ENCODE results near the gene FGF1.

FGF1 gene

DNA sequence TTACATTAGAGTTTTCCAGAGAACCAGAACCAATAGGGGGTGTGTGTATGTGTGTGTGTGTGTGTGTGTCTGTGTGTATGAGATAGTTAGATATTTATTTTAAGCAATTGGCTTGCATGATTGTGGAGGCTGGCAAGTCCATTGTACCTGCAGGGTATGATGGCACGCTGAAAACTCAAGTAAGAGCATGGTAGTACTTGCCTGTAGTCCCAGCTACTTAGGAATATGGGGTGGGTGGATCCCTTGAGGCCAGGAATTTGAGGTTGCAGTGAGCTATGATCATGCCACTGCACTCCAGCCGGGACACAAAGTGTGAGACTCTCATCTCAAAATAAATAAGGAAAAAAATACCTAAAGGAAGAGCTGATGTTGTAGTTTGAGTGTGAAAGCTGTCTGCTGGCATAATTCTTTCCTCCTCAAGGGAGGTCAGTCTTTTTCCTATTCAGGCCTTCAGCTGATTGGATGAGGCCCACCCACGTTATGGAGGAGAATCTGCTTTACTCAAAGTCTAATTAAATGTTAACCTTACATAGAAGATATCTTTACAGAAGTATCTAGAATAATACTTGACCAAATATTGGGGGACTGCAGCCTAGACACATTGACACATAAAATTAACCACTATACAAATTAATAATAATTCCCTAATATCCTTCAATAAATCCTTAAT lies 107.6 kb downstream of the FGF1 start:
- no peak for DNase-seq (ENCODE audit: low read depth)
- TF ChIP-seq CTCF (conservative IDR thresholded peaks at IDR 0.05; ENCODE audit: low read depth, low read length), result no peak
- no peak overlapping the region for H3K4me3 ChIP-seq (ENCODE audit: low read length)

DNA sequence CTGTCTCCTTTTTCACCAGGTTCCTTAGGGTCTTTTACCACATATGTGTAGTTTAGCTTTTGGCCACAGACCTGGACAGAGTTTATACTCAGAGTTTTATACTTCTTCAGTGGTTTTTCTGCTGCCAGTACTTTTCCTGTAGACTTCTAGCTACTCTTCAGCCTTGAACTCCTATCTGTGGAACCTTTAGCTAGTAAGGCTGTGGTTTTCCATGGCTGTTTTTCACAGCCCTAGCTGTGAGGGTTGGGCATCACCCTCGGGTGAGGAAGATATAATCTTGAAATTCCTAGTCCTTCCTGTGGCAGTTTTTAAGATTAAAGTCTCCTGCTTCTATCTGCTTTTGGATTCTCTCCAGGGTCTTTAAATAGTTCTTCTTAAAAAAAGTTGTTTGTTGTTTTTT lies 109.1 kb downstream of the FGF1 start:
- H3K4me3 ChIP-seq (ENCODE audit: low read length), result no peak overlapping the region
- DNase-seq (ENCODE audit: low read depth), result no peak
- no peak for TF ChIP-seq CTCF (conservative IDR thresholded peaks at IDR 0.05; ENCODE audit: low read depth, low read length)

DNA sequence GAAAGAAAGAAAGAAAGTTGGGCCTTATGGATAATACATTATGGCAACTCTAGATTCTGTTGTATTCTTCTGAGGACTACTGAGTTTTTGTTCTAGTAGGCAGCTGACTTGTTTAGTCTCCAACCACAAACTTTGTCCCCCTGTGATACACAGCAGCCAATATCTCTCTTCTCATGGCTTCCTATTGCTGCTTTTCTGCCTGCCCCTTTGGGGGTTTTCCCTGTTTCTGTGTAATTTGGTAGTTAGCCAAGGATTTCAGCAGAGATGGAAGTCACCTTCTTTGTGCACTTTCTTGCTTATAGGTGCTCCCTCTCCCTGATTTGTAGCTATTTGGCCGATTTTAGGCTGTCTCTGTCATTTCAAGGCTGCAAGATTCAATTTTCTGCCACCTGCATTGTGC lies 109.6 kb downstream of the FGF1 start:
- TF ChIP-seq CTCF (conservative IDR thresholded peaks at IDR 0.05; ENCODE audit: low read depth, low read length), result no peak
- DNase-seq (ENCODE audit: low read depth), result no peak
- H3K4me3 ChIP-seq (ENCODE audit: low read length), result no peak overlapping the region

DNA sequence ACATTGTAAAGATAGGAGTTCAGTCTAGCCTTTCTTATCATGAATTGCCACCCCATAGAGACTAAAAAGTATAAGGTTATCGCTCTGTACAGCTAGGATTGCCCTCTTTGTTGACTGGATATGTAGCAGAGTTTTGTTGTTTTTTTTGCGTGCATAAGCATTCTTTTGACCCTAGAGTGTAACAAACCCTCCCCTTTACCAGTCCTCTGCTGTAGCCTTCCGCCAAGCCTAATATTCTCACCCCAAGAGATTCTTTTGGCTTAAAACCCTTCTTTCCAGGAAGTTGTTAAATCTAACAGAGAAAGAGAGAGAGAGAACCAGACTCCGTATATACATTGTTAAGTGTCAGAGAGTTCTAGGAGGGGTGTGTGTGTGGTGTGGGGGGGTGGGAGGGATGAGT lies 113.9 kb downstream of the FGF1 start:
- DNase-seq (ENCODE audit: low read depth), result no peak
- no peak for TF ChIP-seq CTCF (conservative IDR thresholded peaks at IDR 0.05; ENCODE audit: low read depth, low read length)
- H3K4me3 ChIP-seq (ENCODE audit: low read length), result no peak overlapping the region

GRCh38 chr5:142571371-142571770 lies 114.5 kb downstream of the FGF1 start:
- no peak overlapping the region for H3K4me3 ChIP-seq (ENCODE audit: low read length)
- no peak for TF ChIP-seq CTCF (conservative IDR thresholded peaks at IDR 0.05; ENCODE audit: low read depth, low read length)
- no peak for DNase-seq (ENCODE audit: low read depth)

GRCh38 chr5:142569905-142570304 lies 116.0 kb downstream of the FGF1 start:
- no peak overlapping the region for H3K4me3 ChIP-seq (ENCODE audit: low read length)
- no peak for DNase-seq (ENCODE audit: low read depth)
- no peak for TF ChIP-seq CTCF (conservative IDR thresholded peaks at IDR 0.05; ENCODE audit: low read depth, low read length)

DNA sequence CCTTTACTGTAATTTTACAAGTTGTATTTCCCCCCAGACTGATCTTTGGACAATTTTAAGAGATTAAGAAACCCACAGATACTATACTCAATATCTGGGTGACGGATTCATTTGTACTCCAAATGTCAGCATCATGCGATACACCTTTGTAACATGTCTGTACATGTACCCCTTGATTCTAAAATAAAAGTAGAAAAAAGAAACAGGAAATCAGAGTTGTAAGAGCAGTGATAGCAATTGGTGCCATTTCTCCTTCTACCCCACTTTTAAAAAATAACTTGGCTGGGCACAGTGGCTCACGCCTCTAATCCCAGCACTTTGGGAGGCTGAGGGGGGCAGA lies 116.9 kb downstream of the FGF1 start:
- H3K4me3 ChIP-seq (ENCODE audit: low read length), result no peak overlapping the region
- DNase-seq (ENCODE audit: low read depth), result no peak
- no peak for TF ChIP-seq CTCF (conservative IDR thresholded peaks at IDR 0.05; ENCODE audit: low read depth, low read length)

All from retinal pigment epithelial cell (primary cell).